BJ (cell line): ENCODE data around the gene E2F3. TPM values are rescaled to one million over a fixed set of nuclear protein-coding genes. Genes with fewer than 3 reads are reported as not detected.

ENCODE experiments used
- CTCF ChIA-PET: fragments of 350-600 bp; formaldehyde crosslinking; extraction: SDS; loops from one replicate; lab custom pipeline; 2021; ENCODE audit warnings: antibody characterized with exemption, inconsistent platforms; lab: Yijun Ruan, JAX
- POLR2A ChIA-PET: fragments of 300-600 bp; sonication (Branson Sonifier 250); formaldehyde crosslinking; extraction: SDS; loops from one replicate; lab custom pipeline; 2021; ENCODE audit warnings: antibody characterized with exemption; lab: Charles Lee
- DNase-seq: peaks from one replicate; pipeline ENCODE4 v3.0.0-alpha.2; 2011; ENCODE audit warnings: low read depth
- H3K27me3 ChIP-seq: 2 replicates; pipeline ENCODE4 v1.6.0; 2011; ENCODE audit warnings: low read length; ENCODE audit not compliant: control insufficient read depth, insufficient read depth
- H3K36me3 ChIP-seq: 2 replicates; pipeline ENCODE4 v1.5.1; 2011; ENCODE audit warnings: low read length; ENCODE audit not compliant: control insufficient read depth, insufficient read depth
- H3K4me3 ChIP-seq: 2 replicates; pipeline ENCODE4 v1.5.1; 2011; ENCODE audit warnings: low read depth, mild to moderate bottlenecking, control low read depth, low read length
- polyA plus RNA-seq: library from polyadenylated mRNA; depleted of rRNA; stranded (reverse); fragments of >200 nt; gene quantifications from 2 replicates; pipeline ENCODE4 v1.2.3, GENCODE V29; 2011
- TF ChIP-seq, protein P1 (sequence below): IDR thresholded peaks from 2 replicates; pipeline ENCODE4 v1.5.1; 2011; ENCODE audit warnings: low read depth, mild to moderate bottlenecking, control low read depth, inconsistent platforms, low read length, moderate library complexity; ENCODE audit not compliant: insufficient read depth

The E2F3 gene
- polyA plus RNA-seq, 1 experiment = 7.0 TPM

DNA sequence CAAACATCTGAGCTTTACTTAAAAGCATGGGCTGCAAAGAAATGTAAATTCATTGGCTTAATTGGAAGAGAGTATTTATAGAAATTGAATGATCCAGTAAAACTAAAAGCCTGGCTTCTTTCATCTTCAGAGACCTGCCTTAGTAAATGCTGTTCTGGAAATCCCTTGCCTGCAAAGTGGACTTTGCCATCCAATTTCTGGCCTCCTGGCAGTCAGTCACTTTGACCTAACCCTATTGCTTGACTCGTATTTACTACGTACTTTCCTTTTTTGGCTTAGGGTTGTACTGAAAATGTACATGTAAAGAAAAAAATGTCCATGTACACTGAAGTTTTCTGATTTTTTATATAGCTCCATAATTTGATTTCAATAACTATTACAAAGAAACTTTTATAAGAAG is 47.1 kb downstream of the E2F3 start:
- Histone ChIP-seq H3K27me3 (no peaks in the 10 kb centered on the region), H3K36me3 (no peaks in the 10 kb centered on the region), H3K4me3 (no peak overlapping the region)
- CTCF ChIA-PET = no interaction called here
- no peak for DNase-seq
- TF ChIP-seq, protein P1, sequence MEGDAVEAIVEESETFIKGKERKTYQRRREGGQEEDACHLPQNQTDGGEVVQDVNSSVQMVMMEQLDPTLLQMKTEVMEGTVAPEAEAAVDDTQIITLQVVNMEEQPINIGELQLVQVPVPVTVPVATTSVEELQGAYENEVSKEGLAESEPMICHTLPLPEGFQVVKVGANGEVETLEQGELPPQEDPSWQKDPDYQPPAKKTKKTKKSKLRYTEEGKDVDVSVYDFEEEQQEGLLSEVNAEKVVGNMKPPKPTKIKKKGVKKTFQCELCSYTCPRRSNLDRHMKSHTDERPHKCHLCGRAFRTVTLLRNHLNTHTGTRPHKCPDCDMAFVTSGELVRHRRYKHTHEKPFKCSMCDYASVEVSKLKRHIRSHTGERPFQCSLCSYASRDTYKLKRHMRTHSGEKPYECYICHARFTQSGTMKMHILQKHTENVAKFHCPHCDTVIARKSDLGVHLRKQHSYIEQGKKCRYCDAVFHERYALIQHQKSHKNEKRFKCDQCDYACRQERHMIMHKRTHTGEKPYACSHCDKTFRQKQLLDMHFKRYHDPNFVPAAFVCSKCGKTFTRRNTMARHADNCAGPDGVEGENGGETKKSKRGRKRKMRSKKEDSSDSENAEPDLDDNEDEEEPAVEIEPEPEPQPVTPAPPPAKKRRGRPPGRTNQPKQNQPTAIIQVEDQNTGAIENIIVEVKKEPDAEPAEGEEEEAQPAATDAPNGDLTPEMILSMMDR = no peak
- POLR2A ChIA-PET = no interaction called here

DNA sequence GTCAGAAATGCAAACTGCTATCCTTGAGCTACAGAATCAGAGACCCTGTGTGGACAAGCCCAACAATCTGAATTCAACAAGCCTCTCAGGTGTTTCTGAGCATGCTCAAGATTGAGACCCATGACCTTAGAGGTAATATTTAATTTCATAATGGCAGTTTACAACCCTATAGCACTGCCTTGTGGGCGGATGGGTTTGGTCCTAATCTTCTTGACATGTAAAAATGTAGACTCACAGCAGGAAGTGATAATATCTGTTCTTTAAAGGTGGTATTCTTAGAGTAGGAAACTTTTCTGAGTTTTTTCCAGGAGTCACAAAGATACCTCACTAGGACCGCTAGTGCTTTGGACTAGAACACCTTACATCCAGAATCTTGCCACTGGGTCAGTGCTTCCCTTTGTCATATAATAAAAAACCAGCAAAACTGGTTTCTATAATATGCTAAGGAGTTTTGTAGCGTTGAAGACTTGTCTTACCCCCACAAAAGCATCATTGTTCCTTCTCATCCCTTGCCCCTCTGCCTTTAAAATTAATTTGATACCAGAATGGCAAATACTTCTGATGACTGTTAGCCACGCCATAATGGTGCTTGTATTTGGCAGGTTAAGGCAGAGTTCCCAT is 52.6 kb downstream of the E2F3 start:
- no peaks in the 10 kb centered on the region for H3K27me3 ChIP-seq
- POLR2A ChIA-PET = no interaction called here
- no peak for DNase-seq
- CTCF ChIA-PET = no interaction called here
- no peak overlapping the region for H3K4me3 ChIP-seq
- TF ChIP-seq, protein P1 = no peak
- no peaks in the 10 kb centered on the region for H3K36me3 ChIP-seq

DNA sequence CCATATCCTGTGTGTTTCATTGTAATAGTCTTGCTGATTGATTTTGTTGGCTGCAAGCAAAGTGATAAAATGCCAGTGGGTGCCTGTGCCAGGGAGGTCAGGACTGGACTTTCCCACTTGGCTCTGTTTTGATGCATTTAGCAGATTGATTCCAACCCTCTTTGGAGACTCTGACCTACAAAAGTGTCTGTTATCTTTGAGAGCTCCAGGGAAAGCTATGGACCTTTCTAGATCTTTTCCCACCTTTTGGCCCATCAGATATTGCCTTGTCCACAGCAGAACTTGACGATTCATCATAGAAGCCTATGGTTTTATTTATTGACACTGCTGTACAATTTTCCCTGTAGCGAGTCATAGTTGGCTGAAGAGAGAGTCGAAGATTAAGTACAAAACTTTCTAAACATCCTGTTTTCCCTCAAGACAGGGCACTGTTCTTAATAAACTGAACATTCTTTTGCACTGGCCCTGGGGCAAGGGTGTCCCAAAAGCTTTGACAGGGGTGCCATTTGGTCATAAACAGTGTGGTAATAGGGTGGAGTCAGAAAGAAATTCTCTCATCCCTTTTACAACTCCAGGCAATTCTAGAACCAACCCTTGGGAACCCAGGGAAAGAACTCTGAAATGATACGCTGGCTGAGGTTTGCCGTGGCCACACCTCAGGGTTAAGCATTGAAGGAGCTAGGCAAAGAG is 53.7 kb downstream of the E2F3 start:
- Histone ChIP-seq H3K36me3 (no peaks in the 10 kb centered on the region), H3K27me3 (no peaks in the 10 kb centered on the region), H3K4me3 (no peak overlapping the region)
- TF ChIP-seq, protein P1 = no peak
- DNase-seq = peak; percentile 20
- POLR2A ChIA-PET = no interaction called here
- CTCF ChIA-PET = no interaction called here

DNA sequence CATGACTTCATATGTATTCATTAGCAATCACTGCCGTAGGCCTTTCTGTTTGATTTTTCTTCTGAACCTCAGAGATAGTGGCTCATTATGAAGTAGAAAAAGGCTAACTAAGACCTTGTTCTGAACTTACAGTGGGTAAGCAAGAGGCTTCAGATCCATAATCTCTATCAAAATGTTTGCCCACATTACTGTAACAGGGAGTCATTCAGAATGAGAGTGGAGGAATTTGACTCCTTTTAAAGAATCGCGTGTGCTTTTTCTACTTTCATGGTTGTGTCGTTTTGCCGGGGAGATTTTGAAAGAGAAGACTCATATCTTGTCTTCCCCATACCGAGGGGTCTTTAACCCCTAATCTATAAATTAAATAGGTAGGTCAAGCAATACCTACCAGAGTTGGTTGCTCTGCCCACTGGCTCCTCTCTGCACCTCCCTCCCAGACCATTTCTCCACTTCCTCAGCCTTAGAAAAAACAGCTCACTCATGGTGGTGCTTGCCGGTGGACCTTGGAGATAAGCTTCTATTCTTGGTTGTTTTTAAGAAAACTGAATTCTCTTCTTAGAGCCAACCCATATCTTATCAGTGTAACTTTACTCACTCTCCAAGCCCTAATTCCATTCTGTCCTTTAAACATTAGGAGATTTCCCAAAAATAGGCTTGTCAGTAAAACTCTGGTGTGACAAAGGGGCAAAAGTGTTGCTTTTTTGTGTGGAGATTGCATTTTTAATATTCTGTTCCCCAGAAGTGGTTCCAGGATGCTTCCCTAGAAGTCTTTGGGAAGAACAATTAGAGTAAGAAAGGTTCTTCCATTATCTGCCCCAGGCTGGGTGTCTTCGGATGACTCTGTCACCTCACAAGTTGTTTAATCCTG is 56.6 kb downstream of the E2F3 start:
- ChIA-PET POLR2A (no interaction called here), CTCF (interaction anchor here (1.3 kb wide), 1 partner anchor 12 kb away, joined by 3 read pairs; no protein-coding TSS in a partner anchor)
- Histone ChIP-seq H3K36me3 (no peaks in the 10 kb centered on the region), H3K4me3 (no peak overlapping the region), H3K27me3 (no peaks in the 10 kb centered on the region)
- TF ChIP-seq, protein P1 = no peak
- no peak for DNase-seq

DNA sequence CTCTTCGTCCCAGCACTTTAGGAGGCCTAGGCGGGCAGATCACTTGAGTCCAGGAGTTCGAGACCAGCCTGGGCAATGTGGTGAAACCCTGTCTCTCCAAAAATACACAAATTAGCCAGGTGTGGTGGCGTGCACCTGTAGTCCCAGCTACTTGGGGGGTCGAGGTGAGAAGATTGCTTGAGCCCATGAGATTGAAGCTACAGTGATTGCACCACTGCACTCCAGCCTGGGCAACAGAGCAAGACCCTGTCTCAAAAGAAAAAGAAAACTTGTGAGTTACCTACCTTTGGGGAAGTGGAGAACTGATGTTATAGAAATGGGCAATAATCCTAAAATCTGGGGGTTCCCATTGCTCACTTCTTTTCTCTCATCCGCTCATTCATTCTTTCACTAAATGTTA is 58.0 kb downstream of the E2F3 start:
- Histone ChIP-seq H3K27me3 (no peaks in the 10 kb centered on the region), H3K36me3 (no peaks in the 10 kb centered on the region), H3K4me3 (no peak overlapping the region)
- POLR2A ChIA-PET = no interaction called here
- DNase-seq = no peak
- CTCF ChIA-PET = no interaction called here
- TF ChIP-seq, protein P1 = no peak
